A204.1 (cell line): ENCODE results near the gene HASPIN.

Source experiments
- FAIRE-seq: peaks from 2 replicates; lab custom pipeline; 2012; peaks lifted over from hg19 to GRCh38; lab: Jason Lieb, UNC

HASPIN gene

DNA sequence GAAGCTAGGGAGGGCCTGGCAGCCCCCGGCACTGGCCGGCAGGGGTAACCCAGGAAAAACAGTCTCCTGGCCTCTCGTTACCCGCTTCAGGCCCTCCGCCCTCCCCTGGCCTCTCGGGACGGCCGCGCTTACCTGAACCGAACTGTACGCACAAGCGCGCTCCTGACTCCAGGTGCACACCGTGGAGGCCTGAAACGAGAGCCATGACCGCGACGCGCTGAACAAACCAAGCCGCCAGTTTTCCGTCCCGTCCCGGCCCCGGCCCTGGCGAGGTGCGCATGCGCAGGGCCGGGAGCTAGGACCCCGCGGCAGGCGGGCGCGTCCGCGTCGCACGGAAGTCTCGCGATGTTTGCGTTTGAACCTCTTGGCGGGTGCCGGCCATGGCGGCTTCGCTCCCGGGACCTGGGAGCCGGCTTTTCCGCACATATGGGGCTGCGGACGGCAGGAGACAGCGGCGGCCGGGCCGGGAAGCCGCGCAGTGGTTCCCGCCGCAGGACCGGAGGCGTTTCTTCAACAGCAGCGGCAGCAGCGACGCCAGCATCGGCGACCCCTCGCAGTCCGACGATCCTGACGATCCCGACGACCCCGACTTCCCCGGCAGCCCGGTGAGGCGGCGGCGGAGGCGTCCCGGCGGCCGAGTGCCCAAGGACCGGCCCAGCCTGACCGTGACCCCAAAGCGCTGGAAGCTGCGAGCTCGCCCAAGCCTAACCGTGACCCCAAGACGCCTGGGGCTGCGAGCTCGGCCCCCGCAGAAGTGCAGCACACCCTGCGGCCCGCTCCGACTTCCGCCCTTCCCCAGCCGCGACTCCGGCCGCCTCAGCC is at the start of gene HASPIN:
Gene HASPIN (plus strand): TSS at position 348 of the 822 bp plus-strand sequence. CDS start 33 bp downstream, at position 381.
- no peak for FAIRE-seq

DNA sequence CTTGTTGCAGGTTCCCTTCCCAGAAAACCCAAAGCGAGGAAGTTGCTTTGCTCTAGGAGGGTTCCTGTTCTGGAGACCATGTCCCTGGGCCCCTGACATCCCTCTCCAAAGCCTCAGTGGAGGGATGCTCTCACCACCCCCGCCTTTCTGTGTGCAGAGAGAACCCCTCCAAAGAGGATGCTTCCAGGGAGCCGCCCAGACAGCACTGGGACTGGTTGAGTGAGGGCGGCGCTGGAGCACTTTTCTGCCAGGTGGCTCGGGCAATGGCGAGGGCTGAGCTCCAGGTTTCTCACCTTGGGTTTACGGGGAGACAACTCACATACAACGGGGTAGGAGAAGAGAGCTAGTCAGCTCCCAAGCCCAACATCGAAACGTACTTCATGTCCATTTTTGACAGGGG is 47.8 kb upstream of the HASPIN start:
- no peak for FAIRE-seq

DNA sequence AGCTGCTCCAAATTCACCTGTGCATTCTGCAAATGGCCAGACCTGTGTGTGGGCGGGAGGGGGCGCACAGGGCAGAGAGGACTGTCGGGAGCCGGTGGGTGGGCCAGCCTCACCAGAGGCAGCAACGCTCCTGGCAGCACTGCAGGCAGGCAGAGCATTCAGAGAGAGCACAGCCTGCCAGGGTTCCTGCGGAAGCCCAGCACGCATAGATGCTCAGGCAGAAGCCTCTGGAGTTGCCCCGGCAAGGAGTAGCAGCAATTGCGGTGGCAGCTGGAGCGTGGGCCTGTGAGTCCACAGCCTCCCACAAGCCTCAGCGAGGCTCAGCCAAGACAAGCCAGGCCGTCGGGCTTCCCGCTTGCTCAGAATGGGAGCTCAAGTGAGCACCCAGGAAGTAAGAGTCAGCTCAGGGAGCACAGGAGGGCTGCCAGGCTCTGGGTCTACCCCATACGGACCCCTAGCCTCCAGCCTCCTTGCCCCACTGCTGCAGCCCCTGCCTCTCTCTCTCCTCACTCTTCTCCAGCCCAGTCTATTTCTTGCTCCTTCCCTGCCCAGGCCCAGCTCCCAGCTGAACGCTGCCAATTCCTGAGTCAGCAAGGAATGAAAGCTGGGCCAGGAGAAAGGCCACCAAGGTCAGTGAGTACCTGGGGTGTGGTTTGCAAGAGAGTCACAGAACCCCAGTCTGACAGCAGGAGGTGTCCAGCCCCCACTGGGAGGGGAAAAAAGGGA is 45.4 kb upstream of the HASPIN start:
- no peak for FAIRE-seq

DNA sequence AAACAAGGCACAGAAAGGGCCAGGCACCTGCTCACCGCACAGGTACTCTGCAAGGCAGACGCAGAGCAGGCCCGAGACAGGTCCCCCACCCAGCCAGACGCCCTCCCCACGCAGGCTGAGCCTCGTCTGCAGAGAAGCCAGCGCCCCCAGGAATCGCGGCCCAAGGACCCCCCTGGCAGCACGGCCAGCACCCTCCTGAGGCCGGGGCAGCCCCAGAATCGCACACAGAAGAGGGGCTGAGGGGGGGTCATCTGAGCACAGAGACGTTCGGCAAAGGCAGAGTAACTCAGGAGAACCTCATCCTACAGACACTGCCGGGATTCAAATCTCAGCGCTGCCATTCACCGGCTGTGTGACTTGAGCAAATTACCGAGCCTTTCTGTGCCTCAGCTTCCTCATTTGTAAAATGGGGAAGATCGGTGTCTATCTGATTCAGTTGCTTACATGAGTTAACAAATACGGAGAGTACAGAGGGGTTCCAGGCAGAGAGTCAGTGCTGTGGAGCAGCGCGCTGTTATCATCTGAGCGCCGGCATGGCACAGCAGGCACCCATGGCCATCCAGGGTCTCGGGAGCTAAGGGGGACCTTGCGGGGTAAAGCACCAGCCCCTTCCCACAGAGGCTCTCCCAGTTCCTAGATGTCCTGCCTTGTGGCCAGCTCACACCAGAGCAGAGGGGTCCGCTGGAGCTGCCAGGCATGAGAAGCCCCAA is 44.7 kb upstream of the HASPIN start:
- no peak for FAIRE-seq

DNA sequence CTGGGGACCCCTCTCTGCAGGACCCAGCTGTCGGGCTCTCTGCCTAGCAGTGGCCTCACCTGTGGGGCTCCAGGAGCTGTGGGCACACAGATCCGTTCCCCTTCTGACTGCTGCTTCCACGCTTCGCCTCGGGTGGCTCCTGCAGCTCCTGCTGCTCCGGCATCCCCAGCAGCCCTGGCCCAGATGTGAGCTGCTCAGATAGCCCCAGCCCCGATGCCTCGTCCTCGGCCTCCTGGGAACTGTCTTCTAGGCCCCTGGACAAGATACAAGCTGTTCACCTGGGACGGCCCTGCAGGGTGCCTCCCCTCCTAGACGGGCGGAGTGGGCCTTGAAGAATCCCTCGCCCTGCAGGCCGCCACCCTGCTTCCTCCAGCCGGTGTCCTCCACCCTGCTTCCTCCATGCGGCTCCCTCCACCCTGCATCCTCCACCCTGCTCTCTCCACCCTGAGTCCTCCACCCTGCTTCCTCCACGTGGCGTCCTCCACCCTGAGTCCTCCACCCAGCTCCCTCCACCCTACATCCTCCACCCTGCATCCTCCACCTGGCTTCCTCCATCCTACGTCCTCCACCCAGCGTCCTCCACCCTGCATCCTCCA is 44.1 kb upstream of the HASPIN start:
- no peak for FAIRE-seq

GRCh38 chr17:3681057-3681456 is 42.6 kb upstream of the HASPIN start:
- FAIRE-seq: no peak

DNA sequence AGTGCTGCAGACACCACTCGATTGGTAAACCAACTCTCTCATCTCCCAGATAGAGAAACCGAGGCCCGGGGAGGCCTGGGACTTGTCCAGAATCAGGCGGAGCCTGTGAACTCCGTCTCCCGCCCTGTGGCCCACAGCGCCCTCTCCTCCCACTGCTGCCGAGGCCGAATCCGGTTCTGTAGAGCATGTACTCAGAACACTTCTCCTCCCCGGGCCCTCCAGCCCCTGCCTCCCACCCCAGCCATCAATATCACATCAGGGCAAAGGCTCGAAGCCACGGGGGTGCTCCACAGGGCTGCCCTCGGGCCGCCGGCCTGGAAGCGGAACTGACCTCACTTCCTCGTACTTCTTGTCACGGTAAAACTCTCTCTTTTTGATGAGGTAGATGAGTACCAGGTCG is 42.1 kb upstream of the HASPIN start:
- no peak for FAIRE-seq

GRCh38 chr17:3682033-3682432 is 41.7 kb upstream of the HASPIN start:
- no peak for FAIRE-seq

DNA sequence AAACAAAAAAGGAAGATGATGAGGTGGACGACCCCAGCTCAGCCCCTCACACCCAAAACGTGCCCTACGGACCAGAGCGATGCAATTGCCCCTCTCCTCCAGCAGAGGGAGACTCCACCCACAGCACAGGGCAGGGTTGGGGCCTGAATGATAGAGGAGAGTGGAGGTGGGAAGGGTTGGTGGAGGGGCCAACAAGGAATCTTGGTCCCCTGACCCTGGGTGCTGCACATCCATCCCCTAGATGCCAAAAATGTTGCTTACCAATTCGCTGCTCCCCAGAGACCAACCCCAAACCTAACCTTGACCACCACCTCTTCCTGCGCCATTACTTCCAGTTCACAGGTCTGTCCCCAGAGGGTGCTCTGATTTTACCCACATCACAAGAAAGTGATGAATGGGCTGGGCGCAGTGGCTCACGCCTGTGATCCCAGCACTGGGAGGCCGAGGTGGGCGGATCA is 40.6 kb upstream of the HASPIN start:
- no peak for FAIRE-seq

GRCh38 chr17:3685174-3685573 is 38.5 kb upstream of the HASPIN start:
- no peak for FAIRE-seq

- no peak for FAIRE-seq
Observed at GRCh38 chr17:3688027-3688553, 35.6 kb upstream of the HASPIN start.

DNA sequence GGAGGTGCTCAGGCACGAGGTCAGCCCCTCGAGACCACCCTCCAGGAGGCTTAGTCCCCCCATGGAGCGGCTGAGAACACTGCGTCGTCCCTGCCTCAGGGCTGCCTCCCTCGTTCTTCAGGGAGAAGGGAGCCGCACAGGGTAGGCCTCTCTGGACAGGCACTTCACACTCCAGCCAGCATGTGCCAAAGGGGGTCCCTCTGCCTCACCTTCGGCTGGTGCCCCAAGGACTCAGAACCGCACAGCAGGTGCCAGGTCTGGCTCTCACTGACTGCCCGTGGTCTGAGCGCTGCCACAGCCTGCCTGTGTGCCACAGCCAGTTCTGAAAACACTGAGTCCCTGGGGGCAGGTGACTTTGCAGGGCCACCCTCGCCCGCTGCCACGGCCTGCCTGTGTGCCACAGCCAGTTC is 34.8 kb upstream of the HASPIN start:
- FAIRE-seq: no peak

GRCh38 chr17:3689262-3690093 is 34.2 kb upstream of the HASPIN start:
- FAIRE-seq: no peak

GRCh38 chr17:3690094-3690715 is 33.5 kb upstream of the HASPIN start:
- FAIRE-seq: no peak

- FAIRE-seq: no peak
Observed at GRCh38 chr17:3691617-3692067, 32.1 kb upstream of the HASPIN start.

- FAIRE-seq: no peak
Observed at GRCh38 chr17:3692346-3692745, 31.4 kb upstream of the HASPIN start.

GRCh38 chr17:3693141-3693540 is 30.6 kb upstream of the HASPIN start:
- no peak for FAIRE-seq

- no peak for FAIRE-seq
Observed at GRCh38 chr17:3693829-3694231, 29.9 kb upstream of the HASPIN start.

- FAIRE-seq: no peak
Observed at GRCh38 chr17:3695129-3695722, 28.5 kb upstream of the HASPIN start.

DNA sequence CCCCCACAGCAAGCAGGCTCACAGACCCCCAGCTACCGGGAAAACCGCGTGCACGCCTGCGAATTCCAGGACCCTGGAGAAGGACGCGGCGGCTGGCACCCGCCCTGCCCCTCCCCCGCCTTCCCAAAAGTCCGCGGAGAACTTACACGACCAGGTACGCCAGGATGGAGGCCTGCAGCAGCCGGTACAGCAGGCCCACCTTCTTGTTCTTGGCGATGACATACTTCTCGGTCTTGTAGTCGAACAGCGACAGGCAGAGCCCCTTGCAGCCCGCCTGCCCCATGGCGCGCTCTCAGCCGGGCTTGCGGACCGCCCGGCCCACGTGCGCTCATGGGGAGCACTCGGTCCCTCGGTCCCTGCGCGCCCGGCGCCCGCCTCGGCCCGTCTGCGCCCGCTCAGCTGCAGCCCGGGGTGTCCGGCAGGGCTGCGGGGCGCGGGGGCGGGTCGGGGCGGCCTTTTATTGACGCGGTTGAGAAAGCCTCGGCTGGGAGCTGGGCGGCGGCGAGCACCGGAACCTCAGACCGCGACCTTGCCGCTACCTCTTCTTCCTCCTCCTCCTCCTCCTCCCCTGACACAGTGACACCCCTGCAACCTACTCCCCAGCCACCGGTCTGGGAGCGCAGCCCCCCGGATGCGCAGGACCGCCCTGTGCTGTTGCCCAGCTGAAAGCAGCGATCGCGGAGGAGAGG is 27.8 kb upstream of the HASPIN start, which contains the start of gene P2RX5:
Gene P2RX5 (minus strand): TSS at position 433 of the 689 bp plus-strand sequence. CDS start 150 bp downstream, at position 283.
- FAIRE-seq: no peak
